Subcutaneous adipose tissue (tissue), 4 donors: Measurements from ENCODE around the gene C9orf78. TPM values are rescaled to one million over a fixed set of nuclear protein-coding genes. Genes with fewer than 3 reads are reported as not detected.

Experiments used
- CTCF ChIP-seq: fragments of 450-650 bp; IDR thresholded peaks from one replicate; pipeline ENCODE4 v1.5.1; 2016; ENCODE audit warnings: low read depth, mild to moderate bottlenecking, control low read depth, antibody characterized with exemption, moderate library complexity
- total RNA-seq, 4 donors: library from RNA; depleted of rRNA; stranded (reverse); fragments of >200 nt; gene quantifications; one replicate each; pipeline ENCODE4 v1.1.0, GENCODE V29; 2016

C9orf78 gene
- 100 to 1,000 TPM in 1 of 4 donors, 10 to 100 TPM in 3; 37.8 to 105 (median 50.9) TPM for total RNA-seq

GRCh38 chr9:129835128-129835859, at the start of gene C9orf78, which contains the start of gene USP20:
C9orf78 (minus strand) TSS chr9:129835275; CDS start chr9:129835221, 54 bp downstream.
USP20 (plus strand) TSS chr9:129835458; CDS start chr9:129852556, 17,098 bp downstream.
- TF ChIP-seq CTCF = no peak

GRCh38 chr9:129884220-129885017, 49.3 kb upstream of the C9orf78 start:
- TF ChIP-seq CTCF = no peak

GRCh38 chr9:129881547-129882324, 46.7 kb upstream of the C9orf78 start:
- TF ChIP-seq CTCF = no peak

GRCh38 chr9:129880654-129881546, 45.8 kb upstream of the C9orf78 start:
- no peak for TF ChIP-seq CTCF

- TF ChIP-seq CTCF = no peak
Observed at GRCh38 chr9:129879991-129880653, 45.0 kb upstream of the C9orf78 start.

GRCh38 chr9:129879103-129879699, 44.1 kb upstream of the C9orf78 start:
- TF ChIP-seq CTCF = no peak
